CD14-positive monocyte (primary cell): ENCODE data around the gene NKAIN4. TPM values are rescaled to one million over a fixed set of nuclear protein-coding genes. Genes with fewer than 3 reads are reported as not detected.
"Not testable (repeated sequence)": the region's sequence is repeated elsewhere in the genome, so short reads cannot be mapped to it uniquely, and the experiment has no call there.

Experiments used
- DNase-seq, 3 donors: peaks; one replicate each; pipeline ENCODE4 v3.0.0-alpha.2; 2011 to 2022
- H2AFZ ChIP-seq: 2 replicates; pipeline ENCODE4 v1.6.0; 2012; ENCODE audit warnings: mild to moderate bottlenecking, low read depth, low read length, inconsistent platforms; ENCODE audit not compliant: insufficient read depth, poor library complexity, severe bottlenecking
- H3K27ac ChIP-seq, 2 donors: 1 replicate in 1 of 2; 2 replicates in 1 of 2; pipeline ENCODE4 v1.5.1; 2012 to 2013; ENCODE audit warnings: low read length in 2 of 2, control low read depth in 1 of 2, inconsistent platforms in 1 of 2, low read depth in 1 of 2, mild to moderate bottlenecking in 1 of 2
- H3K27me3 ChIP-seq, 2 donors: one replicate each; pipeline versions ENCODE4 v1.6.0 to v1.6.1; 2011 to 2013; ENCODE audit warnings: low read length in 2 of 2; ENCODE audit not compliant: control insufficient read depth in 2 of 2, insufficient read depth in 2 of 2
- H3K36me3 ChIP-seq, 2 donors: replicated peaks in 1 of 2; 1 replicate in 1 of 2; 2 replicates in 1 of 2; pipeline versions ENCODE4 v1.5.1 to v1.6.1; 2012 to 2013; ENCODE audit warnings: low read length in 2 of 2, control low read depth in 1 of 2, inconsistent platforms in 1 of 2, mild to moderate bottlenecking in 1 of 2; ENCODE audit not compliant: insufficient read depth in 2 of 2, control insufficient read depth in 1 of 2
- H3K4me1 ChIP-seq, 2 donors: 1 replicate in 1 of 2; 2 replicates in 1 of 2; pipeline versions ENCODE4 v1.5.1 to v1.6.1; 2012 to 2013; ENCODE audit warnings: low read length in 2 of 2, control low read depth in 1 of 2, inconsistent platforms in 1 of 2, mild to moderate bottlenecking in 1 of 2, moderate library complexity in 1 of 2; ENCODE audit not compliant: insufficient read depth in 2 of 2, control insufficient read depth in 1 of 2
- H3K4me2 ChIP-seq: replicated peaks from 2 replicates; pipeline ENCODE3; 2012; ENCODE audit warnings: low read length, moderate library complexity, mild to moderate bottlenecking; ENCODE audit not compliant: poor library complexity, severe bottlenecking; ENCODE audit errors: extremely low read depth
- H3K4me3 ChIP-seq, 3 experiments: fragments of 200-600 bp in 1 of 3; sonication (generic) in 1 of 3; replicated peaks in 1 of 3; 1 replicate in 2 of 3; 2 replicates in 1 of 3; pipeline ENCODE4 v1.5.1; 2011 to 2013; ENCODE audit warnings: low read length in 3 of 3, mild to moderate bottlenecking in 3 of 3, control low read depth in 2 of 3, low read depth in 2 of 3, inconsistent platforms in 1 of 3, moderate library complexity in 1 of 3
- H3K79me2 ChIP-seq: 2 replicates; pipeline ENCODE4 v1.6.0; 2012; ENCODE audit warnings: mild to moderate bottlenecking, control low read depth, inconsistent platforms, low read length, moderate library complexity; ENCODE audit not compliant: insufficient read depth
- H3K9ac ChIP-seq: 2 replicates; pipeline ENCODE4 v1.6.0; 2017; ENCODE audit warnings: low read length, mild to moderate bottlenecking; ENCODE audit not compliant: insufficient read depth, poor library complexity, severe bottlenecking
- H3K9me3 ChIP-seq, 2 donors: replicated peaks in 1 of 2; 1 replicate in 1 of 2; 2 replicates in 1 of 2; pipeline versions ENCODE4 v1.5.1 to v1.6.1; 2012 to 2013; ENCODE audit warnings: low read length in 2 of 2, control low read depth in 1 of 2; ENCODE audit not compliant: control insufficient read depth in 1 of 2, insufficient read depth in 1 of 2
- H4K20me1 ChIP-seq: 2 replicates; pipeline ENCODE4 v1.6.0; 2012; ENCODE audit warnings: mild to moderate bottlenecking, low read length, control low read depth, moderate library complexity; ENCODE audit not compliant: insufficient read depth
- H3K27ac Mint-ChIP-seq, 7 donors: one replicate each; pipeline ENCODE4 v1.8.0; 2020; ENCODE audit warnings: mild to moderate bottlenecking in 7 of 7, mixed read lengths in 7 of 7, moderate library complexity in 6 of 7, inconsistent platforms in 2 of 7
- H3K27me3 Mint-ChIP-seq, 3 donors: one replicate each; pipeline ENCODE4 v1.8.0; 2021 to 2022; ENCODE audit warnings: low read depth in 3 of 3, mild to moderate bottlenecking in 3 of 3, mixed read lengths in 3 of 3, moderate library complexity in 3 of 3, inconsistent platforms in 1 of 3
- H3K36me3 Mint-ChIP-seq, 2 donors: one replicate each; pipeline ENCODE4 v1.8.0; 2020; ENCODE audit warnings: mixed read lengths in 2 of 2, inconsistent platforms in 1 of 2, mild to moderate bottlenecking in 1 of 2
- H3K4me1 Mint-ChIP-seq: one replicate; pipeline ENCODE4 v1.8.0; 2020; ENCODE audit warnings: mild to moderate bottlenecking, mixed read lengths
- H3K4me3 Mint-ChIP-seq, 2 donors: one replicate each; pipeline ENCODE4 v1.8.0; 2020; ENCODE audit warnings: mild to moderate bottlenecking in 2 of 2, mixed read lengths in 2 of 2, moderate library complexity in 1 of 2
- H3K9me3 Mint-ChIP-seq, 7 donors: one replicate each; pipeline ENCODE4 v1.8.0; 2020 to 2022; ENCODE audit warnings: mixed read lengths in 7 of 7, mild to moderate bottlenecking in 6 of 7, moderate library complexity in 6 of 7, inconsistent platforms in 2 of 7
- CTCF ChIP-seq: fragments of 200-600 bp; IDR thresholded peaks from one replicate; pipeline ENCODE4 v1.8.0; 2022; ENCODE audit warnings: antibody characterized with exemption, mild to moderate bottlenecking
- WGBS: methylation state at CpG from one replicate; pipeline ENCODE4 v1.1.5; 2013; ENCODE audit warnings: missing lambda C conversion rate; ENCODE audit not compliant: insufficient coverage; 5-methylcytosine and 5-hydroxymethylcytosine counted together
- intact Hi-C, 2 donors: fragments of 100-400 bp; cut with micrococcal nuclease; formaldehyde crosslinking; loops; one replicate each; pipeline versions ENCODE4 v1.15.0 to v1.15.1; 2023
- polyA plus RNA-seq, 3 donors: library from polyadenylated mRNA; depleted of rRNA in 1 of 3; unstranded in 2 of 3; stranded (reverse) in 1 of 3; fragments of 300-500 nt in 2 of 3; fragments of >200 nt in 1 of 3; fragmentation: Illumina TruSeq in 2 of 3; gene quantifications; 1 replicate in 2 of 3; 2 replicates in 1 of 3; pipeline ENCODE4 v1.2.3, GENCODE V29; 2012 to 2021

NKAIN4 gene
- polyA plus RNA-seq, 3 donors = not detected

- peaks cover 0 to 16% (median 0%) of the 10 kb centered on the region in 7 donors for H3K9me3 Mint-ChIP-seq
- H3K27me3 Mint-ChIP-seq = peaks cover 56 to 75% (median 57%) of the 10 kb centered on the region in 3 donors
- 9% methylated on average over 16 of the region's 16 CpGs for WGBS
- no peaks in the 10 kb centered on the region for H3K36me3 Mint-ChIP-seq
- H3K9ac ChIP-seq = no peak overlapping the region
- no peak overlapping the region for H2AFZ ChIP-seq
- no peak overlapping the region for H3K4me2 ChIP-seq
- DNase-seq = no peak
- peaks cover 17 to 43% of the 10 kb centered on the region in 2 donors for H3K27me3 ChIP-seq
- H3K4me1 ChIP-seq = no peaks in the 10 kb centered on the region
- H3K9me3 ChIP-seq = peaks cover 0 to 11% of the 10 kb centered on the region in 2 donors
- H4K20me1 ChIP-seq = no peaks in the 10 kb centered on the region
- intact Hi-C loops = no loop called here
- no peak for TF ChIP-seq CTCF
- no peak overlapping the region for H3K4me3 ChIP-seq
- H3K4me1 Mint-ChIP-seq = no peaks in the 10 kb centered on the region
- H3K27ac ChIP-seq = no peak overlapping the region
- H3K79me2 ChIP-seq = no peaks in the 10 kb centered on the region
- H3K36me3 ChIP-seq = no peaks in the 10 kb centered on the region
- no peak overlapping the region for H3K27ac Mint-ChIP-seq
- H3K4me3 Mint-ChIP-seq = peak overlapping the region in 1 of 2 donors; percentile 82
These were observed 1.2 kb downstream of the NKAIN4 start for GRCh38 chr20:63253065-63253437.

- H3K27me3 ChIP-seq = peaks cover 17 to 50% of the 10 kb centered on the region in 2 donors
- H3K9me3 Mint-ChIP-seq = peaks cover 0 to 16% (median 0%) of the 10 kb centered on the region in 7 donors
- no peak overlapping the region for H3K27ac ChIP-seq
- H4K20me1 ChIP-seq = no peaks in the 10 kb centered on the region
- no peak overlapping the region for H3K9ac ChIP-seq
- TF ChIP-seq CTCF = no peak
- H3K27me3 Mint-ChIP-seq = peaks cover 54 to 80% (median 57%) of the 10 kb centered on the region in 3 donors
- H3K27ac Mint-ChIP-seq = no peak overlapping the region
- no peak overlapping the region for H3K4me2 ChIP-seq
- WGBS = 76% methylated on average over 6 of the region's 8 CpGs
- peak overlapping the region in 1 of 2 donors; percentile 82 for H3K4me3 Mint-ChIP-seq
- no peak overlapping the region for H3K4me3 ChIP-seq
- H3K4me1 Mint-ChIP-seq = no peaks in the 10 kb centered on the region
- intact Hi-C loops = no loop called here
- H3K36me3 Mint-ChIP-seq = no peaks in the 10 kb centered on the region
- no peak for DNase-seq
- no peak overlapping the region for H2AFZ ChIP-seq
- no peaks in the 10 kb centered on the region for H3K4me1 ChIP-seq
- H3K79me2 ChIP-seq = no peaks in the 10 kb centered on the region
- H3K36me3 ChIP-seq = no peaks in the 10 kb centered on the region
- peaks cover 0 to 11% of the 10 kb centered on the region in 2 donors for H3K9me3 ChIP-seq
These were observed 2.0 kb downstream of the NKAIN4 start for GRCh38 chr20:63252284-63252711.

- H3K79me2 ChIP-seq, H3K4me3 ChIP-seq, H3K4me1 ChIP-seq, H3K36me3 ChIP-seq, DNase-seq, H3K4me1 Mint-ChIP-seq, H3K27ac Mint-ChIP-seq, H3K27ac ChIP-seq, H3K4me3 Mint-ChIP-seq, H3K9ac ChIP-seq, H3K4me2 ChIP-seq, H2AFZ ChIP-seq, H3K36me3 Mint-ChIP-seq, intact Hi-C loops, H4K20me1 ChIP-seq: not testable (repeated sequence)
- Mint-ChIP-seq H3K9me3 (peaks cover 0 to 16% (median 0%) of the 10 kb centered on the region in 7 donors), H3K27me3 (peaks cover 55 to 80% (median 56%) of the 10 kb centered on the region in 3 donors)
- Histone ChIP-seq H3K9me3 (peaks cover 0 to 11% of the 10 kb centered on the region in 2 donors), H3K27me3 (peaks cover 17 to 54% of the 10 kb centered on the region in 2 donors)
- 9% methylated on average over 8 of the region's 14 CpGs for WGBS
These were observed 2.9 kb downstream of the NKAIN4 start for GRCh38 chr20:63251350-63251749.
